Smooth muscle cell of the brain vasculature (primary cell): ENCODE data around the gene REEP3.
"Not testable (repeated sequence)": the region's sequence is repeated elsewhere in the genome, so short reads cannot be mapped to it uniquely, and the experiment has no call there.

Experiments
- DNase-seq: peaks from one replicate; pipeline ENCODE4 v3.0.0-alpha.2; 2012; ENCODE audit warnings: low read depth, low spot score

The REEP3 gene

DNA sequence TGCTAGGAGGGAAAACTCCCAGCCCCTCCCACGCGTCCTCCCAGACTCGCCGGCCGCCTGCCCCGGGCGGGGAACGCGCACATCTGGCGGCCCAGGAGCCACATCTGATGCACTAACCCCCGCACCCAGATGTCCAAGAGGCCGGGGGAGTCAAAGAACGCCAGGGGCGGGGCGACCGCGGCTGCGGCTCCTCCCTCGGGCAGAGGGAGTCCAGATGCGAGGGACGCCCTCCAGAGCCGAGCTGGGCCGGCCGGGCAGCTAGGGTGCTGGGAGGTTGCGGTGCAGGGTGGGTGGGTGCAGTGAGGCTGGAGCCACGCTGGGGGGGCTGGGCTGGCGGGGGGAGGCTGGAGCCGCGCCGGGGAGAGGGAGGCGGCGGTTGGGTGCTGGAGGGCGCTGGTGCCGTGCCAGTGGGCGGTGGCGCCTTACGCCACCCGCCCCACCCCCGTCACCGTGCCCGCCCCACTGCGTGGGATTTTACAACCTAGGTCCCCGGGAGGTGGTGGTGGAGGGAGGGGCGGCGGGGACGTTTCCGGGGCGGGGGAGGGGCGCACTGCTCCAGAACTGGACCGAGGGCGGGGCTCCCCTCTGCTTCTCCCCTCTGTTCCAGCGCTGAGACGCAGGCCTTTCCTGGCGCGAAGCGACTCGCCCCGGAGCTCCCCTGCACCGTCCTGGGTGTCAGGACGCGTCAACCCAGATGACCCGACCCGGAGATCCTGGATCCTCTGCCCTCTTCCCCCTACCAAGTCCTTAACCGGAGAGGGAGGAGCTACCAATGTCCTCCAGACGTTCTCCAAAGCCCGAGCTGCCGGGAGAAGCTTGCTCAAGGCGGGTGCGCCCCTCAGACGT is 109.1 kb downstream of the REEP3 start:
- DNase-seq, result peak; percentile 73

DNA sequence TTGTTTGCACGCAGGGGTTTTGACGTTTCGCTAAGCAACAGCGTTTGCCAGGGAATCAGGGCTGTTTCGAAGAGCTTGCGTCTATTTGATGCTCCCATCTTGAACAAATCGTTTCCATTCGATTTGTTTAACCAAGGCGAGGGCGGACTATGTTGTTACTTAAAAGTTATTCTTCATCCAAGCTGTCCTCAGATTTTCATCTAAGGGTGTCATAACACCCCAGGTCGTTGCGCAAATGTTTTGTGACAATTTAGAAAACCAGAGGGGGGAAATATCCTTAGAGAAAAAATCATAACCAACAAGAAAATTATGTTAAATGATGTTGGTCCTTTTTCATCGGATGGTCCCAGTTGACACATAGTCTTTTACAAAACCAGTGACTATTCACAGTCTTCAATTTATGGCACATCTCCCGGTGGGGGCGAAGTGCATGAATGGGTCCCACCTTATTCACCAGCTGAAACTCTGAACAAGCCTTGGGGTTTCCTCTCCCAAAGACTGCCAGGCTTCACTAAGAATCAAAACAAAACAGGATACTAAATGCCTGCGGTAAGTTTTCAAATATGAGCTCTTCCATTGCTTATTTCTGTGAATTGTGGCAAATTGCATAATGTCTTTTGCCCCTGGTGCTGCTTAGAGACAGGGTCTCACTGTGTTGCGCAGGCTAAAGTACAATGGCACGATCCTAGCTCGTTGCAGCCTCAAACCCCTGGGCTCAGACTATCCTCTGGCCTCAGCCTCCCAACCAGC is 109.9 kb downstream of the REEP3 start:
- DNase-seq, result no peak

DNA sequence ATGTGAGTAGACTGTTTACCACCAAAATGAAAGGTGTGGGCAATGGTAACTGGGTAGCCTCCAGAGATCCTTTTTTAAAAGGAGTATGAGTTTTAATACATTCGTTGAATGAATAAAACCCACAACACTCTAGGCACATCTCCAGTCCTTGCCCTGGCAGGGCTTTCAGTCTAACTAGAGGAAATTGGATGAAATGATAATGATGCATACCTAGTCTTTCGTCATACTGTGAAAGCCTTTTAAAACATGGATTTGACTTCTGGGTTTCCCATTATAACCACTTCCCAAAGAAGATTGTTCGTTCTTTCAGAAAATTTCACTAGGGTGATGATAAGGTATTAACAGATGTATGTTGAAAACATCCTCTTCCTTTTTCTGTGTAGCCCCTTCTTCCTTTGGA is 110.8 kb downstream of the REEP3 start:
- DNase-seq, result no peak

DNA sequence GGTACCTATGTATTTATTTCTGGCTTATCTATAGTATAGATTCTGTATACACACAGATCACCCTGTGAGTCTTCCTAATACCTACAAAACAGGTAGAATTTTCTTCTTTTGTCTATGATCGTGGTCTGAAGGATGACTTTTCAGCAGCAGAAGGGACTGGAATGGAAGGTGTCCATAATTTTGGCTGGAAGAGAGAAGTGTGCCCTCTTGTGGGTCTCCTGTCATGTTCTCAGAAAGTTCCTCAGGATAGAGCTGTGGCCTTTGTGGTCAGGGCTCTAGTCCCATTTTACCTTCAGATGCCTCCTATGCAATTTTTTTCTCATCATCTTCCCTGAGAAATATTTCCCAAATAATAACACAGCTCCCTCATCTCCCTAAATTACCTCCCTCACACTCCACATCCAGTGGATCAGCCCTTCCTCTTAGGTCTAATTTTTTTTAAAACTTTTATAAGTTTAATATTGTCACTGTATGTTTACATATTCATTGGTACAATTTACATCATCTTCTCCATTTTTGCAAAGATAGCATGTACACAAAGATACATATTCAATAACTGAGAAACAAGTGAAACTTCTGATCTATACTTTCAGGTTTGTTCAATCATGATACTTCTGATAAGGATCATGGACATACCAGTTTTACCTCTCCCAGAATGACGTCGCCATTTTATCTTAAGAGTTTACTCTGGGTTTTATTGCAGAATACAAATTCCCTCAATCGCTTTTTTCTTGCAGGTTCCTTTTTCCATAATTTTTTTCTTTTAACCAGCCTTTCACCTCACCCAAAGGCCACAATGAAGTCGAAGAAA is 112.7 kb downstream of the REEP3 start:
- no peak for DNase-seq

DNA sequence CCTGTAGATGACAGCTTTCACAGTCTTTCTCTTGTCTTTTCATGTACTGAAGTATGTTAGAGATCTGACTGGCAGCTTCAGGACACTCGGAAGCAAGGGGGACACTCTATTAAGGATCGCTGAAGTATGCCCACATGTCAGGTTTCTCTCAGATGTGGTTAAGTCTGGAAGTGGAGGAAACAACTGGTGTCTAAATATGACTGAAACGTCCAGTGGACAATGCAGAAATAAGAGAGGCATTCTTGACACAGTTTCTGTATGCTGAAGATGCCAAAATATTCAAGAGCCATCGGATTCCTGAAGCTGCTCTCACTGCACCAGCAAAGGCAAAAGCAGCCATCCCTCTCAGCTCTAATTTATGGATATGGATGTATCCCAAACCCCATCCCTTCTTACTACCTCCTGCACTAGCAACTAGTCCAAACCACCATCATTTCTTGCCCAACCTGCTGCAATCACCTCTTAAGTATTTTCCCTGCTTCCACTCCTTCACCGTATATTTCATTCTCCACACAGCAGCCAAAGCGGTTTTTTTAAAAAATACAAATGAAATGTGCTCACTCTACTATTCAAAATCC is 113.4 kb downstream of the REEP3 start:
- DNase-seq, result no peak

DNA sequence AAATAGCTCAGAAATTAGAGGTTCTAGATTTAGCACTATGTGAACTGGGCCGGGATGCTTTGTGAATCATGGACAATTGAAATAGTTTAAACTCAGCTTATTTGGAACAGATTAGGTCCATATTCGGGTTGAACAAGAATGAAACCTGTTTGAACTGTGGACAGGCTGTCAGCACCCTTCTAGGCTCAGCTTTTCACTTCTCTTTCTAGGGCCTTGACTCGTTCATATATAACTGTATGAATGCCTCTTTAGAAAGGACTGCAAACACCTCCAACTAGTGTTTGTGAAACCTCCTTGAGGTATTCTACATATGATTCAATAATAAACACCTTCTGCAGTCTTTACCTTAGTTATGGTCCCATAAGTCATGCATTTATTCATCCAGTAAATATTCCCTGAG is 115.6 kb downstream of the REEP3 start:
- no peak for DNase-seq

DNA sequence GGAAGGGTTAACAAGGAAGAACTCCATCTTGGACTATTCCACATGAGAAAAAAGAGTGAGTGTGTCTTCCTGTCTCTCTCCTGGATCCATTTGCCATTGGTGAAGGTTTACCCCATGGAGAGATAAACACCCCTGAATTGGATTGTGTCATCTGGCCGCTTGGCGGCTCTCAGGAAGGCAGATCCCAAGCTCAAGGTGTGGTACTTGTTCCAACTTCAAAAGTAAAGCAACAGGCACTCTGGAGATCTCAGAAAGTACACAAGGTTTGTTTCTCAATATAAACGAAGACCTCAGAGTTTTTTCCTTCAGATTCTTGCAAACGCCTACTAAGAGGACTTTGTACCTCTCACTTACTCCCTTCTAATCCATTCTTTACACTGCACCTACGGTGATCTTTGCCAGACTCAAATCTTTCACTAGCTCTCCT is 116.7 kb downstream of the REEP3 start:
- DNase-seq, result no peak

DNA sequence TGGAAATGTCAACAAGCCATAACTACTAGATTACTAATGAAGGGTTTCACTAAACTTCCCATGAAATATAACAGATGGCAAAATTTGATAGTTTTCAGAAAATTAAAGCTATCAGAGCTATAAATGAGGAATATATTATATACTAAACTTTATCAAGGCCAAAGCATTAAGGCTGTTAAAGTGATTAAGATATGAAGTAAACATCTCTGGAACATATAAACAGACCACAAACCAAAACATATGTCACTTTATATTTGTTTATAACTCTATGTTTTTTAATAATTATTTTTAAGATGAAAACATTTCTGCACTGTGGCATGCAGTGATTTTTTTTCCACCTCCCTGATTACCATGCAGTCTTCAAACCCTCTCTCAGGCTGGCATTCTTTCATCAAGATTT is 120.2 kb downstream of the REEP3 start:
- DNase-seq, result no peak

DNA sequence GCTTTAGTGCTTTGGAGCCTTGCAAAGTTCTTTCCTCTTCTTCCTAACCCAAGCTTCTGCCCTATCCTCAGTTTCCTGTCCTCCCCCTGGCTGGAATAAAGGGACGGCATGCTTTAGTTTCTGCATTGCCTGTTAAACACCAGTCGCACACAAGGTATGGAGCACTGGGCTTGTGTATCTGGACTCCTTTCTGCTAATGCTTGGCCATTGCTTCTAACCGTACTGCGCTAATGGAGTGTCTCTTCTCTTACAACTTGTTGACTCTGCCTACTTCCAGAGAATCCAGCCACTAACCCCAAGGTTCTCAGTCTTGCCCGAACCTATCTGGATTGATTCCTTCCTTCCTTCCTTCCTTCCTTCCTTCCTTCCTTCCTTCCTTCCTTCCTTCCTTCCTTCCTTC is 120.6 kb downstream of the REEP3 start:
- DNase-seq, result no peak

DNA sequence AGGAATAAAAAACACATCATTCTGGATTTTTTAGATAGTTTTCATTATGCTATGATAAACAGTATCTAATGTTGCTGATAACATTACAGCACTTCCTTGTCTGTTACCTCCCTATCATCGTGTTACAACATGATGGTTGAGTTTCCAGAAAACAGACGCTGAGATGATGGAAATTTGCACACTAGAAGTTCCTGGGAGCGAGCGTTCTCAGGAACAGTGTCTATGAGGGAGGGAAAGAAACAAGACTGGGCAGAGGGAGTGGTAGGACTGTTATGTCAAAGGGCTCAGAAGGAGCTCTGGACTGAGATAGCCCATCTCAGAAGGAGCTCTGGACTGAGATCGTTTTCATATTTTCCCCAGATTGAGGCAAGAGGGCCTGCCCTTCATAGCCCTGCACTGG is 121.6 kb downstream of the REEP3 start:
- no peak for DNase-seq

DNA sequence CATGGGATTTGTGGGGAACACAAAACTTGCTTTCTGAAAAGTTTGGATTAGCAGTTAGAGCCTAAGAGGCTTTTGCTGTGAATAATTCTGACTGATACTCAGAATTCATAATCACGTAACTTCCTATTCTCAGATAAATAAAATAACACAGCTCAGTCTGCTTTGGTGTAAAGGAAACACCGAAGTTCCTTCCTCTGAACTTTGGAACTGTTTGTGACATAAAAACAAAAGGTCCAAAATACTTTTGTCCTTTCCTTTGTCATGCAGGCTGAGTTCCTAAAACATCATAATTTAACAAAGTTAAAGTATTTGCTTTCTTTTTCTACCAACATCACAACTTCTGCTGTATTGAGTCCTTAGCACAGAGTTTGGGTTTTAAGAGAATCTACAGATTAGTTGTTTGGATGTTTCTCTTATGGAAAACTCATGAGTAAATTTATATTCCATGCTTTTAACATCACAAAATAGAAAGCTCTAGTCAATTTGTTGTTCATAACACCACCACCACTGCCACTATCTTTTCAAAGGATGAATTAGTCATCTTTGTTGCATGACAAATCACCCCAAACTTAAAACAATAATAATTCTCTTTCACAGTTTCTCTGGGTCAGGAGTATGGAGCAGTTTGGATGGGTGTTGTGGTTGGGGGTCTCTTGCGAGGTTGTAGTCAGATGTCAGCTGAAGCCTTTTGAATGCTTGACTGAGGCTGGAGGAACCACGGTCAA is 123.4 kb downstream of the REEP3 start:
- no peak for DNase-seq

DNA sequence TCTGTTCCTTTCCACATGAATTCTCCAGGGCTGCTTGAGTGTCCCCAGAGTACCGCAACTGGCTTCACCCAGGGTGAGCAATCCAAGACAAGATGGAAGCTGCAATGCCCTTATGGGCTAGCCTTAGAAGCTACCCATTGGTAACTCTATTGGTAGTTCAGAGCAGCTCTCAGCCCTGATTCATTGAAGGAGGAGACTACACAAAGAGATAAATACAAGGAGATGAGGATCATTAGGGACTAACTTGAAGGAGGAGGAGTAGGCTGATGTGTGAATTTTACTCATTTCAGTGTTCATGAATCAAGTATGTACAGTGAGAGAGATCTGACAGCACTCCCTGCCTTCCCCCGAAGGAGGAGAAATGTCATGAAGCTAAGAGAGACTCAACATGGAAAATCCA is 124.0 kb downstream of the REEP3 start:
- DNase-seq, result no peak

DNA sequence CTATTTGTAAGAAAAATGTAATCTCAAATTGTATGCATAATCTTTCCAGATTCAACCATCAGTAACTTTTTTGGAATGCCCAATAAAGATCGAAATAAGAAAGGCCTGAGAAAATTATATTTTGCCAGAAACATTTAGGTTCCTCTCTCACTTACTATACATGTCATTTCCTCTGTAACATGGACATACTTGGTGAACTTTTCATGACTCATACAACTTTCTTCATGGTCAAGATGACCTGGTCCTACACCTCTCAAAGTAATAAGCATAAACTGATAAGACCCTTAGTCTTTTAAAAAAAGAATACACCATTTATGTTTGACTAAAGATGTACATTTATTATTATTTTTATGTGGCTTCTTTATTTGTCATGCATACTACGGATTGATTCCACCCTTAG is 125.3 kb downstream of the REEP3 start:
- DNase-seq, result no peak

DNA sequence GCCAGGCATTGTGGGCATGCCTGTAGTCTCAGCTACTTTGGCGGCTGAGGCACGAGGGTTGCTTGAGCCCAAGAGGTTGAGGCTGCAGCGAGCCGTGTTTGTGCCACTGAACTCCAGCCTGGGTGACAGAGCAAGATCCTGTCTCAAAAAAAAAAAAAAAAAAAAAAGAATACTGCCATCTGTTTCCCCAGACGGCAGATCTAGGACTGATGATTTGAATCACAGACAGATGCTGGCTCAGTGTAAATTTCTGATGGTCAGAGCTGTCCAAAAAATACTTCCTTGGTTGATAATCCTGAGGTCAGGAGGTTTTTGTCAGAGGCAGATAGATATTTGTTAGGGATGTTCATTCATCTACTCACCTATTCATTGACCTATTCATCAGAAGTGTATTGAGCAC is 130.7 kb downstream of the REEP3 start:
- no peak for DNase-seq

DNA sequence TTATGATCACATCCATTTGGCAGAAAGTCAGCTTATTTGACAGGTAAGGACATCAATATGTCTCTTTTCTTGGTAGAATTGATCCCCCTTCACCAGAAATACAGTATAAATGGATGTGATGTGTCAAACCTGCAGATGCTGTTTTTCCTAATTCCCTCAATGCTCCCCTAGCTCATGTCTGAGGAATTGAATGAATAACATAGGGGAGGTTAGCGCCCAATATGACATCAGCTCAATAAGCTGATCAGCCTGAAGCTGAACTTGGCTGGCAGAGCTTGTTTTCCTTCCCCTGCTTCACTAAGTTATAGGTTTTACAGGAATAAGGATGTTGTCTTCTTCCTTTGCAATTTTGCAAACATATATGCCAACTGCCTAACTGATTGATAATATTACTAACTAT is 132.5 kb downstream of the REEP3 start:
- DNase-seq, result no peak

DNA sequence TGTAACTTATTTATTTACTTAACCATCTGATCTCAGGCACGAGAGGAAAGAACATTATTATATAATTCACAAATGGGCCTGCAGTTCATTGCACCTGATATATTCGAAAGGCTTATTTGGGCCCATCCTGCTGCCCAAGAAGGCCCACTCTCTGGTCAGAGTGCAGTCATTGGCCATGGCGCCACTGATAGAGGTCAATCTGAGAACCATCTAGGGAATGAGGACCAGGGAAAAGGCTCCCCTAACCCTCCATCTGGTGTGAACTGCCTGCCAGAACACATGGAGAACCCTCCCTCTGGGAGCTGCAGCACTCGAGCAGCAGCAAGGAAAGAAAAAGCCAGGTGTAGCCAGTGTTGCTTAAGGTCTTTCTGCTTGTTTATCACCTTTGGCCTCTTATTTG is 136.6 kb downstream of the REEP3 start:
- DNase-seq, result no peak

DNA sequence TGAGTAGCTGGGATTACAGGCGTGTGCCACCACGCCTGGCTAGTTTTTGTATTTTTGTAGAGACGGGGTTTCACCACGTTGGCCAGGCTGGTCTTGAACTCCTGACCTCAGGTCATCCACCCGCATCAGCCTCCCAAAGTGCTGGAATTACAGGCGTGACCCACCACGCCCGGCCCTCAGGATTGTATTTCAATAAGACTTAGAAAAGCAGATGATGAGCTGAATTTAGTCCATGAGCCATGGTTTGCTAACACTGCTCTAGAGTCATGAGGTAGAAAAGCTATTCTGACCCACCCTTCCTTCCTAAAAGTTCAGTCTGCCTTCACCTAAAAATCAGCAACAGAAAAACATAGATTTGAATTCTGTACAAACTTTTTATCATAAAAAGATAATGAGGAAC is 139.7 kb downstream of the REEP3 start:
- DNase-seq, result not testable (repeated sequence)

DNA sequence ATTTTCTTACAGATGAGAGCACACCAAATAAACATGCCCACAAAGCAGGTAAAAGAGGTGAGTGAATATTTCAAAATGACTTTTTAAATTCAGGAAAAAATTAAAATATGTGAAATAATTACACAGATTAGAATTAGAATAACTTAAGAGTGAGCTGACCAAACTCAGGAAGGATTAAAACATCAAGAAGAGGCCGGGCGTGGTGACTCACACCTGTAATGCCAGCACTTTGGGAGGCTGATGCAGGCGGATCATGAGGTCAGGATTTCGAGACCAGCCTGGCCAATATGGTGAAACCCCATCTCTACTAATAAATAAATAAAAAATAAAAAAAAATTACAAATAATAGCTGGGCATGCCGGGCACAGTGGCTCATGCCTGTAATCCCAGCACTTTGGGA is 140.1 kb downstream of the REEP3 start:
- DNase-seq, result no peak

DNA sequence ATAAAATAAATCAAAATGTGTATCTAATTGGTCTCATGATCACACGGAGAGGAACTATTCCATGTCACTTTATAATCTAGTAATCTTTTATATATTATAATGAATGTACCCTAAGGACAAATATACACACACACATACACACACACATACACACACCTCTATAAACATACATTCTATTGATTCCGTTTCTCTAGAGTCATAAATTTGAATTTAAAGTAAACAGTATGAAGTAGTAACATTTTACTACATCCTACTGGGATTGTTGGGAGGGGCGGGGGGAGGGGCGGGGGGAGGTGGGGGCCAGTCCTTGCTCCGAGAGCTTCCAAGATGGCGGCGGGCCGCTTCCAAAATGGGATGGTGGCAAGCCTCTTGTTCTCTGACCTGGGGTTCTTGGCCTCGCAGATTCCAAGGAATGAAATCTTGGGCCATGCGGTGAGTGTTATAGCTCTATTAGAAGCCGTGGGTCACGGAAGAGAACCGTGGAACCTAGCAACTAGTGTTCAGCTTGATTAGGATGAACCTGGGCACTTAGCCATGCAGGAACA is 143.2 kb downstream of the REEP3 start:
- DNase-seq, result no peak

DNA sequence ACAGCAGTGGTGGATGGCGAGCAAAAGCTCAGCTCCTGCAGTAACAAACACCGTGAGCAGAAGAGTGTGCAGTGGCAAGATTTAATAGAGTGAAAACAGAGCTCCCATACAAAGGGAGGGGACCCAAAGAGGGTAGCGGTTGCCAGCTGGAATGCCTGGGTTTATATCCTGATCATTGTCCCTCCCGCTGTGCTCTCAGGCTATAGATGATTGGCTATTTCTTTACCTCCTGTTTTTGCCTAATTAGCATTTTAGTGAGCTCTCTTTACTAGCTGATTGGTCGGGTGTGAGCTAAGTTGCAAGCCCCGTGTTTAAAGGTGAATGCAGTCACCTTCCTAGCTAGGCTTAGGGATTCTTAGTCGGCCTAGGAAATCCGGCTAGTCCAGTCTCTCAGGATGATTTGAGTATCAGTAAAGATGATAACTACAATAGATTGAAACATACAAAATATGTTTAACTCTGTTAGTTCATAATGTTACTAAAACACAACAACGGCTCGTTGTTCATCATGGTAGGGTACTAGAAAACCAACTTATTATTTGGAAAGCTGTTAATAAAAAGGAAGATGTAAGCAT is 143.9 kb downstream of the REEP3 start:
- DNase-seq, result not testable (repeated sequence)
